B cell (primary cell): Measurements from ENCODE around the gene CPLX1. TPM values are rescaled to one million over a fixed set of nuclear protein-coding genes. Genes with fewer than 3 reads are reported as not detected.

Experiments
- ATAC-seq: fragments of 200-7000 bp; cut with Tn5 transposase; one replicate; pipeline ENCODE4 v1.10.0; 2021; ENCODE audit warnings: low read depth, mild to moderate bottlenecking, moderate number of reproducible peaks, moderate library complexity
- CTCF ChIA-PET: fragments of 350-600 bp; sonication (Branson Sonifier 250); formaldehyde crosslinking; loops from one replicate; lab custom pipeline; 2021; ENCODE audit warnings: antibody characterized with exemption, inconsistent platforms; lab: Charles Lee
- POLR2A ChIA-PET: fragments of 350-600 bp; sonication (Branson Sonifier 250); formaldehyde crosslinking; loops from one replicate; lab custom pipeline; 2021; ENCODE audit warnings: antibody characterized with exemption; lab: Charles Lee
- DNase-seq: peaks from one replicate; pipeline ENCODE4 v3.0.0; 2013
- H2AFZ ChIP-seq: 2 replicates; pipeline ENCODE4 v1.6.1; 2012; ENCODE audit warnings: mild to moderate bottlenecking, low read depth, low read length; ENCODE audit not compliant: insufficient read depth, poor library complexity, severe bottlenecking
- H3K27ac ChIP-seq, 2 donors: 1 replicate in 1 of 2; 2 replicates in 1 of 2; pipeline ENCODE4 v1.5.1; 2012 to 2013; ENCODE audit warnings: low read length in 2 of 2, mild to moderate bottlenecking in 2 of 2, moderate library complexity in 1 of 2
- H3K27me3 ChIP-seq, 4 experiments: fragments of 200-600 bp in 1 of 4; sonication (generic) in 1 of 4; replicated peaks in 1 of 4; 1 replicate in 2 of 4; 2 replicates in 2 of 4; pipeline versions ENCODE4 v1.6.1 to v1.7.0; 2013 to 2016; ENCODE audit warnings: low read length in 3 of 4, mild to moderate bottlenecking in 2 of 4, mixed read lengths in 1 of 4, moderate library complexity in 1 of 4; ENCODE audit not compliant: insufficient read depth in 4 of 4, control insufficient read depth in 3 of 4; ENCODE audit errors: control extremely low read depth in 1 of 4
- H3K36me3 ChIP-seq, 2 experiments: replicated peaks in 1 of 2; 1 replicate in 1 of 2; 2 replicates in 1 of 2; pipeline versions ENCODE4 v1.6.1 to v1.7.1; 2013; ENCODE audit warnings: low read length in 1 of 2; ENCODE audit not compliant: insufficient read depth in 2 of 2, control insufficient read depth in 1 of 2; ENCODE audit errors: control extremely low read depth in 1 of 2, extremely low read depth in 1 of 2
- H3K4me1 ChIP-seq, 2 donors: fragments of 200-600 bp in 1 of 2; sonication (generic) in 1 of 2; 1 replicate in 1 of 2; 2 replicates in 1 of 2; pipeline versions ENCODE4 v1.5.1 to v1.6.1; 2013 to 2017; ENCODE audit warnings: low read length in 2 of 2; ENCODE audit not compliant: control insufficient read depth in 2 of 2, insufficient read depth in 2 of 2
- H3K4me2 ChIP-seq: replicated peaks from 2 replicates; pipeline ENCODE3; 2012; ENCODE audit warnings: mild to moderate bottlenecking, low read depth, low read length; ENCODE audit not compliant: poor library complexity, severe bottlenecking
- H3K4me3 ChIP-seq, 5 experiments: fragments of 200-600 bp in 1 of 5; sonication (generic) in 1 of 5; 1 replicate in 3 of 5; 2 replicates in 2 of 5; pipeline versions ENCODE4 v1.5.1 to v1.7.0; 2011 to 2016; ENCODE audit warnings: low read length in 4 of 5, mild to moderate bottlenecking in 4 of 5, low read depth in 2 of 5, control low read depth in 1 of 5, moderate library complexity in 1 of 5; ENCODE audit not compliant: insufficient read depth in 1 of 5; ENCODE audit errors: control extremely low read depth in 1 of 5, extremely low read depth in 1 of 5
- H3K79me2 ChIP-seq: fragments of 200-600 bp; sonication (generic); one replicate; pipeline ENCODE4 v1.6.0; 2016; ENCODE audit warnings: low read length; ENCODE audit not compliant: control insufficient read depth, insufficient read depth
- H3K9ac ChIP-seq: fragments of 200-600 bp; sonication (generic); 2 replicates; pipeline ENCODE4 v1.6.1; 2017; ENCODE audit warnings: mild to moderate bottlenecking, low read length, moderate library complexity
- H3K9me3 ChIP-seq, 3 donors: one replicate each; pipeline versions ENCODE4 v1.6.1 to v1.7.1; 2013; ENCODE audit warnings: low read length in 2 of 3; ENCODE audit not compliant: control insufficient read depth in 2 of 3, insufficient read depth in 1 of 3; ENCODE audit errors: control extremely low read depth in 1 of 3
- H4K20me1 ChIP-seq: 2 replicates; pipeline ENCODE4 v1.6.0; 2012; ENCODE audit warnings: mild to moderate bottlenecking, low read length; ENCODE audit not compliant: insufficient read depth, control insufficient read depth, poor library complexity, severe bottlenecking
- H3K27ac Mint-ChIP-seq: one replicate; pipeline ENCODE4 v1.8.0; 2021; ENCODE audit warnings: mixed read lengths
- H3K27me3 Mint-ChIP-seq: one replicate; pipeline ENCODE4 v1.8.0; 2021; ENCODE audit warnings: mixed read lengths
- H3K4me1 Mint-ChIP-seq: one replicate; pipeline ENCODE4 v1.8.0; 2021; ENCODE audit warnings: mixed read lengths
- H3K4me3 Mint-ChIP-seq: one replicate; pipeline ENCODE4 v1.8.0; 2021; ENCODE audit warnings: mixed read lengths
- H3K9me3 Mint-ChIP-seq: one replicate; pipeline ENCODE4 v1.8.0; 2022; ENCODE audit warnings: mixed read lengths; ENCODE audit not compliant: insufficient read depth
- CTCF ChIP-seq: fragments of 200-600 bp; IDR thresholded peaks from one replicate; pipeline ENCODE4 v1.8.0; 2022; ENCODE audit warnings: antibody characterized with exemption, mild to moderate bottlenecking
- EZH2 ChIP-seq: IDR thresholded peaks from 2 replicates; pipeline ENCODE4 v1.6.1; 2012; ENCODE audit warnings: borderline replicate concordance, low read depth, mild to moderate bottlenecking, moderate library complexity, low read length; ENCODE audit not compliant: insufficient read depth, poor library complexity, severe bottlenecking
- WGBS: methylation state at CpG from one replicate; pipeline ENCODE4 v1.1.5; 2013; ENCODE audit warnings: missing lambda C conversion rate; ENCODE audit not compliant: insufficient coverage; 5-methylcytosine and 5-hydroxymethylcytosine counted together
- intact Hi-C: fragments of 100-400 bp; cut with micrococcal nuclease; formaldehyde crosslinking; loops from one replicate; pipeline ENCODE4 v1.10.0; 2022
- polyA plus RNA-seq: library from polyadenylated mRNA; depleted of rRNA; stranded (reverse); fragments of >200 nt; gene quantifications from 2 replicates; pipeline ENCODE4 v1.2.3, GENCODE V29; 2012
- total RNA-seq, 2 donors: library from RNA; stranded (reverse); fragments of 120-200 nt in 1 of 2; gene quantifications; 1 replicate in 1 of 2; 2 replicates in 1 of 2; pipeline versions ENCODE4 v1.2.3 to v1.2.4, GENCODE V29; 2013 to 2022

The CPLX1 gene
- total and polyA plus RNA-seq, 2 donors (not counting 1 experiment from before 2014, with no cell fraction given) = not detected

GRCh38 chr4:819401-820229 is 6.3 kb downstream of the CPLX1 start:
- no peak for DNase-seq
- H3K9me3 Mint-ChIP-seq = no peaks in the 10 kb centered on the region
- peaks cover 46% of the 10 kb centered on the region for H3K27me3 Mint-ChIP-seq
- H3K27ac Mint-ChIP-seq = no peak overlapping the region
- ATAC-seq = no peak
- Histone ChIP-seq H3K4me3 (no peak overlapping the region), H3K36me3 (no peaks in the 10 kb centered on the region), H3K27me3 (peaks cover 0 to 52% (median 16%) of the 10 kb centered on the region in 4 experiments), H3K79me2 (no peaks in the 10 kb centered on the region), H3K27ac (no peak overlapping the region), H4K20me1 (no peaks in the 10 kb centered on the region), H3K4me2 (no peak overlapping the region), H2AFZ (no peak overlapping the region), H3K9ac (no peak overlapping the region), H3K9me3 (peaks cover 0 to 28% (median 0%) of the 10 kb centered on the region in 3 donors), H3K4me1 (peaks cover 1 to 8% of the 10 kb centered on the region in 2 donors)
- WGBS = 86% methylated on average over 20 of the region's 20 CpGs
- no peaks in the 10 kb centered on the region for H3K4me1 Mint-ChIP-seq
- no peak for TF ChIP-seq EZH2
- no peak for TF ChIP-seq CTCF
- no peak overlapping the region for H3K4me3 Mint-ChIP-seq
- ChIA-PET POLR2A (no interaction called here), CTCF (no interaction called here)
- intact Hi-C loops = no loop called here

- ChIA-PET CTCF (no interaction called here), POLR2A (no interaction called here)
- H4K20me1 ChIP-seq = no peaks in the 10 kb centered on the region
- Mint-ChIP-seq H3K4me3 (no peak overlapping the region), H3K27me3 (peaks cover 53% of the 10 kb centered on the region), H3K4me1 (no peaks in the 10 kb centered on the region), H3K27ac (no peak overlapping the region), H3K9me3 (no peaks in the 10 kb centered on the region)
- DNase-seq (no peak), ATAC-seq (no peak)
- no peak overlapping the region for H3K9ac ChIP-seq
- TF ChIP-seq EZH2 = no peak
- TF ChIP-seq CTCF = no peak
- intact Hi-C loops = no loop called here
- peaks cover 0 to 15% (median 0%) of the 10 kb centered on the region in 3 donors for H3K9me3 ChIP-seq
- H2AFZ ChIP-seq = no peak overlapping the region
- 90% methylated on average over 42 of the region's 42 CpGs for WGBS
- H3K4me3 ChIP-seq = no peak overlapping the region
- H3K36me3 ChIP-seq = no peaks in the 10 kb centered on the region
- no peaks in the 10 kb centered on the region for H3K4me1 ChIP-seq
- peaks cover 0 to 47% (median 5%) of the 10 kb centered on the region in 4 experiments for H3K27me3 ChIP-seq
- H3K4me2 ChIP-seq = no peak overlapping the region
- no peak overlapping the region for H3K27ac ChIP-seq
- no peaks in the 10 kb centered on the region for H3K79me2 ChIP-seq
Measured at GRCh38 chr4:818106-818921, 7.6 kb downstream of the CPLX1 start.
